HG03097 (cell line): ENCODE results near the gene PACS2.

Source experiments
- ATAC-seq: cut with Tn5 transposase; IDR thresholded peaks from one replicate; pipeline ENCODE4 v1.9.1; 2021; ENCODE audit not compliant: unreplicated experiment, low FRiP score

The PACS2 gene

DNA sequence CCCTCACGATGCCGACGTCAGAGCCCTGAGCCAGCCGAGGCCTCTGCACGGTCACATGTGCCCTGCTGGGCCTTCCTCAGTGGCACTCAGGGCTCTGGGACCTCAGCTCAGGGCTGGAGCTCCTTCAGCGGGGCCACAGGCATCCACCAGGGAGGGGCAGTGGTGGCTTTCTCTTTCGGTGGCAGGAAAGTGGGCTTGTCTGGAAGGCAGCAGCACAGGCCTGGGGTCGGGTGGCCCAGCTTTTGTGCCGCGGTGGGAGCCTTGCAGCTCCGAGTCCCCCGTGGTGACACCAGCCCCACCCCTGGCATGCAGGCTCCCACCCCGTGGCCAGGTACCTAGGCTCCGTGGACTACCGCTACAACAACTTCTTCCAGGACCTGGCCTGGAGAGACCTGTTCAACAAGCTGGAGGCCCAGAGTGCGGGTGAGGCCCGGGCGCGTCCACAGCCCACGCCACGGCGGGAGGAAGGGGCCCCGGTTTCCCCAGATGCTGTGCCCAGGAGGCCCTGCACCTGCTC is 69.6 kb downstream of the PACS2 start:
- ATAC-seq = no peak

DNA sequence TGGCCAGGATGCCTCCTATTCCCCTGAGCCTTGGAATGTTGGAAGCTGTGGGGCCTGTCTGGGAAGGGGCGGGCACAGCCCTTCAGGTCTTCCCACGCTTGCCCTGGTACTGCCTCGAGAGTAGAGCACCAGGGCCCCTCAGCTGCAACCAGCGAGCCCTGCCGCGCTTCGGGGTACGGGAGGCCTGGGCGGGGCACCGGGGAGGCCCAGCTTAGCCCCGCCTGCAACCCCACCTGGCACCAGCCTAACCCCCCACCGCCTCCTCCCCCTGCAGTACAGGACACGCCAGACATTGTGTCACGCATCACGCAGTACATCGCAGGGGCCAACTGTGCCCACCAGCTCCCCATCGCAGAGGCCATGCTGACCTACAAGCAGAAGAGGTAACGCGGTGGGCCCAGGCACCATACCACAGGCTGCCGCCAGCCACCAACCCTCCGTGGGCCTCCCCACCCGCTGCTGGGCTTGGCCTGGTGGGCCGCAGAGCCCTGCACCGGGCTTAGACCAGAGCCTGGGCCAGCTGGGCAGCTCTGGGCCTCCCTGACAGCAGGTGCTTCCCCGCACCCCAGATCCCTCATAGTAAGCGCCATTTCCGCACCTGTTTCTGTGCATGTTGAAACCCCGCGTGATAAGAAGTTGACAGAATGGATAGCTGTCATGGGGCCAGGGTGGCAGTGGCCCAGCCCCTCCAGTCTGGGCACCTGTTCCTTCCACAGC is 70.2 kb downstream of the PACS2 start:
- no peak for ATAC-seq

DNA sequence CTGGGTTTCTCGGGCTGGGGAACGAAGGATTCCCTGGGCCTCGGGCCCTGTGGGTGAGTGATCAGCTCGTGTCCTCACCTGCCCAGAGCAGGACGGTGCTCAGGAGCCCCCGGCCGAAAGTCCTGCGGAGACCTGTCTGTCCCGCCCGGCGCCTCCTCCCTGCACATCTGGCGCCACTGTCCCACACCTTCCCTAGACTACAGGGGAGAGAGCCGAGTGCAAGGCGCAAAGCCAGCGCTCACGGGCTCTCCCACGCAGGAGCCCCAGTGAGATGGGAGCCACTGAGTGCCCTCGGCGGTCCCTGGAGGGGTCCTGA is 70.7 kb downstream of the PACS2 start:
- no peak for ATAC-seq

DNA sequence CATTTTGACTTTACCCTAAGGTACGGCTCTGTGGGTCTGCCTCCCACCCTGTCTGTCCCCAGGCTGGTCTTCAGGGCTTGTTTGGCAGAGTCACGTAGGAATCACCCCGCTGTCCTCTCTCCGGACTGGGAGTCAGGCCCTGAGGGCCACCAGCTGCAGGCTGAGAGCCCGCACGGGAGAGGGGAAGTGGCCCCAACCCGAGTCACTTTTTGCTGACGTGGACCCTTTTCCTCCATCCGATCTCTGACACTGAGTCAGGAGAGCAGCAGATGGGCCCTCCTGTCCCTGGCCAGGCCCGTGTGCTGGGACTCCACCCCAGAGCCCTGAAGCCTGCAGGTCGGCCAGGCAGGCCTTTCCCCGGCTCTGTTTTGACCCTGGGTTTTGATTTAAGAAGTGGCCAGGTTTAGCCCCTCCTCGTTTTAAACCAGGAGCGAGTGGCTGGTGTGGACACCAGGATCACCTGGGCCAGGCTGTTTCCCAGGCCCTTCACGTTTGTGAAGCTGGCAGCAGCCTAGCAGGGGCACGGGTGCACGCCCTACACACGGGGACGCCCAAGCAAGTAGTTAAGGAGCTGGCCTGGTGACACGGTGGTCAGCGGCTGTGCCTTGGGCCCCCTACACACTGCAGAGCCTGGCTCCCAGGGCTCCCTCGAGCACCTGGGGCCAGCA is 71.3 kb downstream of the PACS2 start:
- ATAC-seq = no peak

DNA sequence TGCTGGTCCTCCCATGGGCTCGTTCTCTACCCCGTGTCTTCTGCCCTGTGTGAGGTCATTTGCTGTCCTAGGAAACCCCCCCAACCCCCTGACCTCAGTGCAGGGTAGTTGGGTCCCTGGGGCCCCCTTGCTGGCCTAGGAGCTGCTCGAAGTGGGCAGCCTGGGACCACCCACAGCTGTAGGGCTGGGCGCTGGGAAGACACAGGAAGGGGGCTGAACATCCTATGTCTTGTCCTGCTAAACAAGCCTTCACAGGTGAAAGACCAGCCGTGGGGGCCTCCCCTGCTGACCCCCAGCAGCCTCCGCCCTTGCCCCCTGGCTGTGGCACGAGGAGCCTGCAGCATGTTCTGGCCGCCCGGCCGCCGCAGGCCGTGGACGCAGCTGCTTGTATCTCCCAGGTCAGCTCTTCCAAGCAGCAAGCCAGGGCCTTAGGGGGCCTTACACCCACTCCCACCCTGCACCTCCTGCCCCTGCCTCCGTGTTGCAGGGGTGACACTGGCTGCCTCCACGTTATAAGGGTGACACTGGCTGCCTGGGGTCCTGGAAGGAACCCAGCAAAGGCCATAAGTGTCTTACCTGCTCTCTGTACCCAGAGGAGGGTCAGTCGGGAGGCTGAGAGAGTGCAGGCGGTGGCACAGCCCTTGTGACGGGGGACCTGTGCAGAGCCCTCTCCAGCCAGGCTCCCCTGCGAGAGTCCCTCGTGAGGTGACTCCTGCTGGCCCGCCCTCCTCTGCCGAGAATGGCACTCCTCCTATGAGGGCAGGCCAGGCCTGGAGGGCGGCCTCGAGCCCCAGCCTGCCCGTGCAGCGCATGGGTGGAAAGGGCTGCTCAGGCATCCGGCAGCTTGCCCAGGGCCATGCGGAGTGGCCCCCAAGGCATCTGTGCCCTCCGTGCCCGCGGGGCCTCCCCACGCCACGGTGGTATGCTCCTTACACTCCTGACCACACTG is 72.3 kb downstream of the PACS2 start:
- ATAC-seq = no peak

DNA sequence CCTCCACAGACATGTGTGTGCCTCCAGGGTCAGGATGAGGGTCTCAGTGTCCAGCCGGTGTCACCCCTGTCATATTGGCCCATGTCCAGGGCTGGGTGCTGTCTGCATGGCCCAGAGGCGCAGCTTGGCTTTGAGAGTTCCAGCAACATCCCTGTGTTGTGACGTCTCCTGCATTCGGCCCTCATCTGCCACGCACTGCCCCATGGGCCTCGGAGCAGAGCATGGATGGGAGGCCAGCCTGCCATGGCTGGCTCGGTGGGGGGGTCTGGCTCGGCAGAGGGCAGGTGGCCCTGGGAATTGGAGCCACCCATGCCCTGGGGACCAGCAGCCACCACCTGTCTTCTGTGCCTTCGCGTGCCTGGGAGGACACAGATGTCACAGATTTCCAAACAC is 73.0 kb downstream of the PACS2 start:
- ATAC-seq = no peak

DNA sequence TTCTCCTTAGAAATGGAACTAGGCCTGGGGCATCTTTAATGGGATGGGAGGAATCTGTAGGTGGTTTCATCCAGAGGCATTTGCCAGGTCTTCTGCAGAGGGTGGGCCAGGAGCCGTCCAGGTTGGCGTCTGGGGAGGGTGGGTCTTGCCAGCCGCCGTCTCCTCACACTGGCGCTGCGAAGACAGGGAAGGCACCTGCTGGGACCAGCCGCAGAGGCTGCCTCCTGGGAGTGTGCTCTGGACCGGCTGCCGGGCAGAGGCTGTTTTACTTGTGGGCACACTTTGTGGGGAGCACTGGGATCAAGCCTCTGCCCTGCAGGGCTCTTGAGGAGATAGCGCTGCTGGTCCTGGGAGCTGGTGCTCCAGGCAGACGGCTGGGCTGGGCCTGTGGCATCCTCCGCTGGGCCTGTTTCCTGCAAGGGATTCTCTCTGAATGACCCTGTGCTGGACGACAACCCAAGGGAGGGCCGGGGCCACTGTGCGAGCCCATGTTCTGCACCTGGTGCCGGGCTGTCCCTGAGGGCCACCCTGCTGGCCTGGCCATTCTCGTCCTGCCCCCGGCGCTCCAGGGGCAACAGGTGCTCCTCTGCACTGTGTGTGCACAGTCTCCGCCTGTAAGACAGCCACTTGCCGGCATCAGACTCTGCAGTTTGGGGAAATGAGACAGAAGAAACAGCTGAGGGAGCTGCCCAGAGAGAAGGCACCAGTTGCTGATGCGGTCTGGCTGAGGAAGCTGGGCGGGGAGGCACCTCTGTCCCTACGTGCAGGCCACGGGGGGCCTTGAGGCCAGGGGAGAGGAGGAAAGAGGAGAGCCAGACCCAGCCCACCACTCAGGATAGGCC is 73.8 kb downstream of the PACS2 start:
- ATAC-seq = no peak

DNA sequence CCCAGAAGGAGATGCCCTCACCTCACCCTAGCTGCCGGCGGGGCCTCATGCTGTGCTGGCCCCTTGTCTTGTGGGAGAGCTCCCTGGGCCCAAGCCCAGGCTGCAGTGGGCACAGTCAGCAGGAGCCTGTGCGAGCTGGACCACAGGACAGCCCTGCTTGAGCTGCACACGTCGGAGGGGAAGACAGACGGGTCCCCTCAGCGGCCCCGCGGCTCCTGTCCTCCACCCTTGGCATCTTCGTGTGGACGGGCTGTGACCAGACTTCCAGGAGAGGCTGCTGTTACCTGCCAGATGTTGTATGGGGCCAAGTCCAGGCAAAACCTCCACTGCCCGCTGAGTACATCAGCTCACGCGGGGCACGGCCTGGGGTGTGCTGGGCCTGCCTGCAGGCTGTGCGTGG is 74.4 kb downstream of the PACS2 start:
- ATAC-seq = no peak

- ATAC-seq = no peak
These were observed 75.0 kb downstream of the PACS2 start for GRCh38 chr14:105389534-105389933.

DNA sequence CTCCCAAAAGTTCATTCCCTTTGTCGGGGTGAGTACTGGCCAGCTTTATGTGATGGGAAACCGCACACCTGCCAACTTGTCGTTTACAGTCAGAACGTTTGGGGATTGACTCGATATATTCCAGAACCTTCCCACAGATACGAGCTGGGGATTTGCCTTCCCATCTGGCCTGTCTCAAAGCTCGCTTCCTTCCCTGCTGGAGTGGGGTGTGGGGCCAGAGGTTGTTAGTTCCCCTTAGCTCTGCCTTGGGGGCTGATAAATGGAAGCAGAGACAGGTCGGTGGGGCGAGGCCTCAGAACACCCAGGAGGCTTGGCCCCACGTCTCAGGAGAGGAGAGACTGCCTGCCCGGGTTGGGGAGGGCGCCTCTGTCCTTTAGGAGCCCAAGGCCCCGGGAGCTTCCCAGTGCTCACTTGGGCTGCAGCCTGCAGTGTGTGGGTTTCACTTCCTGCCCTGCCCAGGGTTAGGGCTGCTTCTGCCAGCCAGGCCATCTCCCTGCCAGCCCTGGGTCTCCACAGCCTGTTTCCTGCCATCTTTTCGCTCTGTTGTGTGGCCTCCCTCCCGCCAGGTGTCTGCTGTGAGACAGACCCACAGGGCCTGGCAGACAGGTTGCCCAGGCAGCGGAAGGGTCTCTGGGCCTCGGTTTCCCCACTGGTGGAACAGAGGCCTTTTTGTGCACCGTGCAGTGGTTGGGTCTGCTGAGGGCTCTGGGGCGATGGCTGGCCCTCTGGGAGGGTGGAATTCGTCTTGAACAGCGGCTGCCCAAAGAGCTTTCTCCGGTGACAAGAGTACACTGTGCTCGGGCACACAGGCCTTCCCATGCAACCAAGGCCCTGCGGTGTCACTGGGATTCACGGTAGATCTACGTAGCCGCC is 75.7 kb downstream of the PACS2 start:
- no peak for ATAC-seq

DNA sequence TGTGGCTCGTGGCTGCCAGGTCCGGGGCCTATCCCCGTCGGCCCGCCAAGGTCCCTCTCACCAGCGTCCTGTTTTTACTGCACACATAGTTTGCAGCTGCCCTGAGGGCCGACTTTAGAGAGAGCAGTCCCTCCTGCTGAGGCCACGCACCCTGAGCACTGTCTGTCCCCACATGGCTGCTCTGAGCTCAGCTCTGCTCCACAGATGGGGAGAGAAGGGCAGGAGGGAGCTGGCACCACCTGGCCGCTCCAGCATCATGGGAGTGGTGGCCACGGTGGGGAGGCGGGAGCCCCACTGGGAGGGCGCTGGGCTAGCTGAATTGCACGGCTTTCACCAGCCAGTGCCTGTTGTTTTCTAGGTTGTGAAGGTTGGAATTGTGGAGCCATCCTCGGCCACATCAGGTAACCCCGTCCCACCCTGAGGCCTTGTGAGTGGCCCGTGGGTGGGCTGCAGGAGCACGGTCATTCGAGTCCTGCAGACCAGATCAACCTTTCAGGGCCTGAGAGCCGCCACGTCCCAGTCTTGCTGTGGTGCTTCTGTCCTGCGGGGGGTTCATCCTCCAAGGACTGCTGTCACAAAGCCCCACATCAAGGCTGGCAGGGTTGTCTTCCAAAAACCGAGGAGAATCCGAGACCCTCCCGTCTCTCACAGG is 76.4 kb downstream of the PACS2 start:
- ATAC-seq = no peak

DNA sequence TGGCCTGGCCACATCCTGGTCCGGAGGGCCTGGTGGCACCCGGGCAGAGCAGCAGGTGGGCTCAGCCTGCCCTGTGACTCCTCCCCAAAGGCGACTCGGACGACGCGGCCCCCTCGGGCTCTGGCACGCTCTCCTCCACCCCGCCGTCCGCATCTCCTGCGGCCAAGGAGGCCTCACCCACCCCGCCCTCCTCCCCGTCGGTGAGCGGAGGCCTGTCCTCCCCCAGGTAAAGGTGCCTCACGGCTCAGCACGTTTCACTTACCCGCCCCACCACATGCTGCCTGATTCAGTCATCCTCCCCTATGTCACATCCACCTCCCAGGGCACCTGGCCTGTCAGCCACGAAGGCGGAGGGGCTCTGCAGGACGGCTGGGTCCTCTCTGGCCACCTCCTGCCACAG is 77.0 kb downstream of the PACS2 start:
- no peak for ATAC-seq

DNA sequence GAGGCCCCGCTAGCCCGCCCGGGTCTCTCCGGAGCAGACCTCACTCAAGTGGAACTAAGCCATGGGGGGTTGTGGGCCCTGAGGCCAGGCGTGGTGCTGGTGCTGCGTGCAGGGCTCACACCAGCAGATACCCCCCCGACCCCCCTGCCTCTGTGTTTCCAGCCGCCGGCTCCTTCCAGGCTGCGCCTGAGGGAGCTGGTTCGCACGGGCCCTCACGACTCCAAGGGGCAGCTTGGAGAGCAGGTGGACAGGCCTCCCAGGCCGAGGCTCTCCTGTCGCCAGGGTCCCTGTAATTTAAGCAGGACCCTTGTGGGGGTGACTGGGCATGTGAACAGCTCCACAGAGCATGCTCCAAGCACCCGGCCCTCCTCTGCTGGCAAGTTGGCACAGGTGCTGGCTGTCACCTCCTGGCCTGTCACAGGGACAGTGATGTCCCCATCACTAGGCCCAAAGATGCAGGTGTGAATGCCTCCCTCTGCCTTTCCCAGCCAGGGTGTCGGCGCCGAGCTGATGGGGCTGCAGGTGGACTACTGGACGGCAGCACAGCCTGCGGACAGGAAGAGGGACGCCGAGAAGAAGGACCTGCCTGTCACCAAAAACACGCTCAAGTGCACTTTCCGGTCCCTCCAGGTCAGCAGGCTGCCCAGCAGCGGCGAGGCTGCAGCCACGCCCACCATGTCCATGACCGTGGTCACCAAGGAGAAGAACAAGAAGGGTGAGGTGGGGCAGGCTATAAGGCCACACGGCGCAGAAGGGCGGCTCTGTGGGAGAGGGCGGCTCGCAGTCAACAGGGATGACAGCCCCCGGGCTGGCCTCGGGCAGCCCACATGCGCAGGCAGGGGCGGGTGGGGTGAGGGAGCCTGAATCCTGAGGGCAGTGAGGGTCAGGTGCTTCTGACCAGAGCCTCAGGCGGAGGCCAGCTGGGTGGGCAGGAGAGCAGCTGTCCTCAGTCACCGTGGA is 77.9 kb downstream of the PACS2 start:
- ATAC-seq = no peak

GRCh38 chr14:105393151-105393550 is 78.6 kb downstream of the PACS2 start:
- no peak for ATAC-seq

DNA sequence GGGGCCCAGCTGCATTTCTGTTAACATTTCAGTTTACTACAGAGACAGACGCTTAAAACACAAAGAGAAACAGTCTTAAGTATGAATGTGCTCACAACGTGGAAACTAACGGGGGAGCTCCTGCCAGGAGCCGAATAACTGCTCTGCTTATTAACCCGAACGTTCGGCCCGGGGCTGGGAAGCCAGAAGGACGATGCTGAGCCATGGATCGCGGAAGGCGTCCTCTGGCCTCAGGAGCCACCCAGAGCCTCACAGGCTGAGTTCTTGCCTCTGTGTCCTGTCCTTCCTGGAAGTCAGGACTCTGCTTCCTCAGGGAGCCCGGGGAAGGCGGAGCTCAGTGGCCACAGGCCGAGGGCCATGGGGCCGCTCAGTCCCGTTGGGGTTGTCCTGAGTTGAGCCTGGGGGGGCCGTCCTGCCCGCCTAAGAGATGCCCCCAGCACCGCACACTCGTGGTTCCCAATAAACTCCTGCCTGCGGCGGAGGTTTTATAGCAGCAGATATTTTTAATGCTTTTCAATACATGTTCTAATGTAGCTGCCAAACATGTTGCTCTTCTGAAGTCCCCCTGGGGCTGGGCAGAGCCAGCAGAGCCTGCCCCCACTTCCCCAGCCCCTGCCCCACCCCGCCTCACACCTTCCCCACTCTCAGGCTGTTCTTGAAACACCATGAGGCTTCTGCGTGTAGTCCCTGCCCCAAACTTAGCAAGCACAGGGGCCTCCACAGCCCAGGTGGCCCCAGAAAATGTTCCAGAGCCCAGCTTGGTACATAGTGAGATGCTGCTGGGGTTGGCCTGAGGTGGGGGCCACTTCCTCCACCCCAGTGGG is 80.4 kb downstream of the PACS2 start:
- no peak for ATAC-seq

GRCh38 chr14:105395538-105395854 is 80.9 kb downstream of the PACS2 start:
- ATAC-seq = no peak

DNA sequence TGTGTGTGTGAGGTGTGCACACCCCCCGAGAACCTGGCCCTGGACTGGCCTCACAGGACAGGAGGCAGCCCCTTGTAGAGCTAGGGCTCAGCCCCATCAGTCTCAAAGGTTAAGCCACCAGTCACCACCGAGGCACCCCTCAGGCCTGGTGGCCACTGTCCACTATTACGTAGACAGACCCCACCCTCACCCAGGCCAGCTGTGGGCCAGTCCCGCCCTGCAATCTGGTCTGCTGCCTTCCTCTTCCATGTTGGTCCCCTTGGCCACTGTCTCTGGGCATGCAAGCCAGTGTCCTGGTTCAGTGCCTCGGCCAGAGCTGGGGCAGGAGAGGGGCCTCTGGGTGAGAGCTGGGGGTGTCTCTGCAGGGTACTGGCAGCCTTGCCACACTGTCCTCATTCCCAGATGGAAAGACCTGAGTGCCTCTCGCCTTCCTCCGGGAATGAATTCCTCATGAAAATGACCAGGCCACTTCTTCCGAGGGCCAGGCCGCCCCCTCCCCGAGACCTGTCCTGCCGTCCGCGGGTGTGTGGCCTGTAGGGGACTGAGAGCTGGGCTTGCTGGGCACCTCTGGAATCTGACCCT is 82.9 kb downstream of the PACS2 start:
- no peak for ATAC-seq
